Activated CD4-positive, alpha-beta T cell treated with anti-CD3 and anti-CD28 coated beads, Interleukin-2, amount 10 ng/mL, durations not matched to agents 7 days and 5 days (primary cell): ENCODE measurements around the gene S1PR5. TPM values are rescaled to one million over a fixed set of nuclear protein-coding genes. Genes with fewer than 3 reads are reported as not detected.

Experiments used
- CTCF ChIA-PET: fragments of 350-600 bp; sonication (Branson Sonifier 250); formaldehyde crosslinking; loops from one replicate; lab custom pipeline; 2021; ENCODE audit warnings: antibody characterized with exemption; lab: Charles Lee
- POLR2A ChIA-PET: fragments of 350-600 bp; sonication (Branson Sonifier 250); formaldehyde crosslinking; loops from one replicate; lab custom pipeline; 2021; ENCODE audit warnings: antibody characterized with exemption; lab: Charles Lee
- DNase-seq: peaks from one replicate; pipeline ENCODE4 v3.0.0-alpha.2; 2020
- H3K27ac Mint-ChIP-seq: one replicate; pipeline ENCODE4 v1.8.0; 2021; ENCODE audit warnings: mild to moderate bottlenecking, moderate library complexity, mixed read lengths
- H3K27me3 Mint-ChIP-seq: one replicate; pipeline ENCODE4 v1.8.0; 2021; ENCODE audit warnings: mixed read lengths
- H3K36me3 Mint-ChIP-seq: one replicate; pipeline ENCODE4 v1.8.0; 2021; ENCODE audit warnings: low read depth, mixed read lengths
- H3K4me1 Mint-ChIP-seq: one replicate; pipeline ENCODE4 v1.8.0; 2021; ENCODE audit warnings: mixed read lengths
- H3K4me3 Mint-ChIP-seq: one replicate; pipeline ENCODE4 v1.8.0; 2021; ENCODE audit warnings: mild to moderate bottlenecking, moderate library complexity, mixed read lengths
- H3K9me3 Mint-ChIP-seq: one replicate; pipeline ENCODE4 v1.8.0; 2021; ENCODE audit warnings: mixed read lengths
- total RNA-seq, 2 experiments: library from RNA; stranded (reverse); gene quantifications; one replicate each; pipeline ENCODE4 v1.2.3, GENCODE V29; 2021

The S1PR5 gene
- total RNA-seq, 2 experiments from 2014 or later, result not detected

DNA sequence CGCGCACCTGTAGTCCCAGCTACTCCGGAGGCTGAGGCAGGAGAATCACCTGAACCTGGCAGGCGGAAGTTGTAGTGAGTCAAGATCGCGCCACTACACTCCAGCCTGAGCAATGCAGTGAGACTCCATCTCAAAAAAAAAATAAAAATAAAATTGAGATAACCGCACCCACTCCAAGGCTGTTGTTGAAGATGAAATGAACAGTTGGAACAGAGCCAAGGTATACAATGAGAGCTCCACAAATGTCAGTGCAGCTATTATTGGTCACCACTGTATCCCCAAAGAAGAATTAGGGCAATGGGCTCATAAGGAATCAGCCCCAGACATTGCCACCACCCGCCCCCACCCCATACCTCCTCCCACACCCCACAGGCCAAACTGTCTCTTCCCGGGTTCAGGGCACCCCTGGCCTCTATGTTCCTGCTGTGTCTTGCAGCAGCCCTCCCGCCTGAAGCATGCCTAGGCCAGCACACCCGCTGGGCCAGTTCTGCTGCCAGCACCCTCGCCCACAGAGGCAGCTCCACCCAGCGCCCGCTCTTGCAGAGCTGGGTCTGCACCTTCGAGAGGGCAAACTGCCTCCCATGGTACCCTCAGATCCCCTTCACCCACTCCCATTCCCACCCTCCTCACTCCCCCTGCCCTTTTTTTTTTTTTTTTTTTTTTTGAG lies 3.5 kb upstream of the S1PR5 start:
- Mint-ChIP-seq H3K27me3 (peaks cover 40% of the 10 kb centered on the region), H3K27ac (peak overlapping the region; percentile 19), H3K9me3 (no peaks in the 10 kb centered on the region), H3K4me1 (peaks cover 27% of the 10 kb centered on the region), H3K36me3 (no peaks in the 10 kb centered on the region), H3K4me3 (no peak overlapping the region)
- CTCF ChIA-PET, result interaction anchor here (0.6 to 1.9 kb wide), 3 partner anchors 20 to 231 kb away, joined by 4 to 5 read pairs (median 4); partner anchors contain the start of gene DNM2
- DNase-seq, result no peak
- POLR2A ChIA-PET, result no interaction called here

DNA sequence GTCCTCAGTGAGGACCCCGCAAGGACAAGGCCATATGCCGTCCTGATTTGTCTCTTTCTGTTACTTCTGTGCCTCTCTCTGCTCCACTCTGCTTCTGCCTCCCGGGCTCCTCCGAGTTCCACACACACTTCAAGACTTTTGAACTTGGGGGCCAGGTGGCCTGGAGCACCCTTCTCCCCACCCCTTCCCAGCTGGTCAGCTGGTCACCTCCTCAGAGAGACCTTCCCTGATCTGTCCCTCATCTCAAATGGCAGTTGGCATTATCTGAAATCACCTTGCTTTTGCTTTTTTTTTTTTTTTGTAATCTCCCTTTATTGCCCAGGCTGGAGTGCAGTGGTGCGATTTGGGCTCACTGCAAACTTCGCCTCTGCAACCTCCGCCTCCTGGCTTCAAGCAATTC lies 2.2 kb upstream of the S1PR5 start:
- H3K36me3 Mint-ChIP-seq, result no peaks in the 10 kb centered on the region
- H3K9me3 Mint-ChIP-seq, result no peaks in the 10 kb centered on the region
- ChIA-PET POLR2A (no interaction called here), CTCF (interaction anchor here (1.2 kb wide), 1 partner anchor 22 kb away, joined by 5 read pairs; no protein-coding TSS in a partner anchor)
- no peak for DNase-seq
- H3K27me3 Mint-ChIP-seq, result peaks cover 53% of the 10 kb centered on the region
- peak overlapping the region; percentile 8 for H3K4me3 Mint-ChIP-seq
- peak overlapping the region; percentile 81 for H3K27ac Mint-ChIP-seq
- peaks cover 29% of the 10 kb centered on the region for H3K4me1 Mint-ChIP-seq

DNA sequence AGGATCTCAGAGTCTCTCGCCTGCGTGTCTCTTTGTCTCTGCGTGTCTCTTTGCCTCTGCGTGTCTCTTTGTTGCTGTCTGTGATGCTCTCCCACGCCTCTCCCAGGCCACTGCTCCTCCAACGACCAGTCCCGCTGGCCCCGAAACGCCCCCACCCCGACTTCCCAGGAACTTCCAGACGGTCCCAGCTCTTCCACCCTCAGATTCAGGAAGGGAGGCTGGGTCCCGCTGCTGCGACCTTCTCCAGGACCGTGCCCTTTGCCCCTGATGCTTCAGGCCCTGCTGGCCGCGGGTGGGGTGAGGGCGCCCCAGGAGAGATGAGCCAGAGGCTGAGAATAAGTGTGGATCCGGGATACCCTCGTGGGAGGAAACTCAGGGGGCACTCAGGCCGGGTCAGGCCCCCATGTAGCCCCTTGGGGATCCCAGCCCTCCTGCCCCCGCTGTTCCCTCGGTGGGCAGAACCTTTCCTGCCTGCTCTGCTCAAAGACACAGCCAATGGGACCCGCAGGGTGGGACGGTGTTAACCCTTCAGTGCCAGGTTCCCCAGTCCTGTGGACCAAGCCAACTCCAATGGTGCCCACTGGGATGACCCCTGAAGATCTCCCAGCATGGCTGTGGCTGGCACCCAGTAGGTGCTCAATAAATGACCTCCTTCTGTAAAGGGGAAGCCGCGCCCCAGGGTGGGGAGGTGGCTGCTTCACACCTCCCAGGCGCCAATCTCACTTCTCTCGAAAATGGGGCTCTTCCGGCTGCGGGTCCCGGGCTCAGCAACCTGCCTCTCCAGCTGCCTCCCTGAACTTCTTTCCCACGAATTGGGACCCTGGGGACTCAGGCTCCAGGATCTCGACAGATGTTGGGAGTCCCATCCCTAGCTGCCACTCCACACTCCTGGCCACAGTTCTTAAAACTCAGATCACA lies 1.5 kb upstream of the S1PR5 start:
- Mint-ChIP-seq H3K4me1 (peaks cover 30% of the 10 kb centered on the region), H3K4me3 (peak overlapping the region; percentile 41), H3K27ac (no peak overlapping the region), H3K9me3 (no peaks in the 10 kb centered on the region), H3K27me3 (peaks cover 58% of the 10 kb centered on the region), H3K36me3 (no peaks in the 10 kb centered on the region)
- DNase-seq, result no peak
- ChIA-PET CTCF (interaction anchor here (0.7 to 1.9 kb wide), 2 partner anchors 10 to 57 kb away, joined by 4 to 5 read pairs; no protein-coding TSS in a partner anchor), POLR2A (no interaction called here)

GRCh38 chr19:10517760-10518443 lies 655 bp upstream of the S1PR5 start:
- DNase-seq, result no peak
- ChIA-PET CTCF (interaction anchor here (0.7 to 3.0 kb wide), 6 partner anchors 9 to 200 kb away, joined by 3 to 8 read pairs (median 4); partner anchors contain the start of gene DNM2), POLR2A (interaction anchor here (0.6 kb wide), 1 partner anchor 934 kb away, joined by 5 read pairs; no protein-coding TSS in a partner anchor)
- H3K9me3 Mint-ChIP-seq, result no peaks in the 10 kb centered on the region
- peaks cover 35% of the 10 kb centered on the region for H3K4me1 Mint-ChIP-seq
- peaks cover 66% of the 10 kb centered on the region for H3K27me3 Mint-ChIP-seq
- no peak overlapping the region for H3K27ac Mint-ChIP-seq
- H3K4me3 Mint-ChIP-seq, result peak overlapping the region; percentile 11
- no peaks in the 10 kb centered on the region for H3K36me3 Mint-ChIP-seq

DNA sequence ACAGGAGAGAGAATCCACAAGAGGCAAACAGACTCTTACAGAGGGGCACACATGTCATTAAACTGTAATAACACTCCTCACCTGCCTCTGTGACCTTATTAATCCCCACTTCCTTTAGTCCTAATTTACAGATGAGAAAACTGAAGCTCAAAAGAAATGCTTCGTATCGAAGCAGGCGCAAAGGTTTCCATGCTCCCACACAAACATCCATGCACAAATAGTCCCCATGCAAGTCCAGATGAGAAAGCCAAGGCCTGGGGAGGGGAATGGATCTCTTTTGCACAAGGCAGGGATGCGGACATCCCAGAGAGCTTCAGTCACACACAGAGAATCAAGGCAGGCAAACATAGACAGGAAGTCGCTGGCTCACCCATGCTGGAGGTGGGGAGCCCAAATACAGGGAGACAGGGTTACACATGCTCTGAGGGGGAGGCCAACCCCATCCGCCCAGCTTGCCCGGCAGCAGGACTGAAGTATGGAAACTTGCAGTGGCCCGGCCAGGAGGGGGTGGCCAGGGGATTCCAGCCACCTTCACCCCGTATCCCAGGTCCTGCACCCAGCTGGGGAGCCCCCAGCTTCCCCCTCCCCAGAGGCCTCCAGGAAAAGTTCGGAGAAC lies 468 bp downstream of the S1PR5 start:
- POLR2A ChIA-PET, result no interaction called here

DNA sequence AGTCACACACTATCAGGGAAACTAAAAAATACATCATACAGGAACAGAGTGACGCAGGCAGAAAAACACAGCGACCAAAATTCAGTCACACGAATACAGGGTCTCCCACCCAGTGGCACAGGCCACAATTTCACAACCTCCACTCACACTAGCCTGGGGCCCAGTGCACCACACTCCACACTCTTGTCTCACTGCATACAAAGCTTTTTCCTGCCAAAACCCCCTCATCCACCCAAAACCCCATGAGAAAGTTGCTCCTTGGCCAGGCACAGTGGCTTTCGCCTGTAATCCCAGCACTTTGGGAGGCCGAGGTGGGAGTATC lies 1.2 kb downstream of the S1PR5 start:
- Mint-ChIP-seq H3K27ac (no peak overlapping the region), H3K36me3 (no peaks in the 10 kb centered on the region), H3K9me3 (no peaks in the 10 kb centered on the region), H3K4me1 (peaks cover 35% of the 10 kb centered on the region), H3K27me3 (peaks cover 71% of the 10 kb centered on the region), H3K4me3 (no peak overlapping the region)
- POLR2A ChIA-PET, result no interaction called here
- no peak for DNase-seq
- CTCF ChIA-PET, result interaction anchor here (0.7 to 3.0 kb wide), 5 partner anchors 10 to 136 kb away, joined by 3 to 8 read pairs (median 3); no protein-coding TSS in a partner anchor

More for the DNA sequence above, 468 bp downstream of the S1PR5 start:
- Mint-ChIP-seq H3K9me3 (no peaks in the 10 kb centered on the region), H3K36me3 (no peaks in the 10 kb centered on the region), H3K27me3 (peaks cover 68% of the 10 kb centered on the region), H3K4me3 (peak overlapping the region; percentile 50), H3K27ac (no peak overlapping the region), H3K4me1 (peaks cover 35% of the 10 kb centered on the region)
- CTCF ChIA-PET, result interaction anchor here (1.0 to 3.0 kb wide), 8 partner anchors 8 to 201 kb away, joined by 3 to 8 read pairs (median 3); partner anchors contain the start of gene DNM2
- no peak for DNase-seq

DNA sequence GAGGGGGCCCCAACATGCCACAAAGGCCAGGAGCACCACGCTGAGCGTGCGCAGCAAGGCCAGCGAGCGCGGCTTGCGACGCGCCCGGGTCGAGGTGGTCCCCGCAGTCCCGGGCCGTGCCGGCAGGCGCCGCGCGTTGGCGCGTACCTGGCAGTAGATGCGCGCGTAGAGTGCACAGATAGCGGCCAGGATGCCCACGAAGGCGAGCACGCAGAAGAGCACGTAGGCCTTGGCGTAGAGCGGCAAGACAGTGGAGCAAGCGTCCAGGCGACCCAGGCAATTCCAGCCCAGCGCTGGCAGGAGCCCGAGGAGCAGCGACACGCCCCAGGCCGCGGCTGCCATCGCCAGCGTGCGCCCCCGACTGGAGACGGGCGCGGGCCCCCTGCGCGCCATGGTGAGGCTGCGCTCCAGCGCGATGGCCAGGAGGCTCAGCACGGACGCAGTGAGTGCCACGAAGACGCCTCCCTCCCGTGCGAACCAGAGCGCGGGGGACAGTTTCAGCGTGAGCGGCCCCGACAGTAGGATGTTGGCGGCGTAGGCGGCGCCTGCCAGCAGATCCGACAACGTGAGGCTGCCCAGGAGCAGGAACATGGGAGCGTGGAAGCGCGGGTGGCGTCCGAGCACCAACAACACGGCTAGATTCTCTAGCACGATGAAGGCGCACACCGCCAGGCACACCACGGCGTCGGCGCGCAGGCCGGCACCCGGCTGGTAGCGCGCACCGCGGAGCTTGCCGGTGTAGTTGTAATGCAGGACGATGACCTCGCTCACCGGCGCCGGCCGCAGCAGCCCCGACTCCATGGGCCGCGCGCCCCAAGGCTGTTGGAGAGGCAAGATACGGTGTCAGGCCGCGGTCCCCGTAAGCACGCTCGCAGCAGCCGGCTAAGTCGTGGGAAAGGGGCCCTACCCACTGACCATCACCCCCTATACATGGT lies 2.8 kb downstream of the S1PR5 start:
- peaks cover 39% of the 10 kb centered on the region for H3K4me1 Mint-ChIP-seq
- POLR2A ChIA-PET, result no interaction called here

GRCh38 chr19:10513223-10513622 lies 4.0 kb downstream of the S1PR5 start:
- H3K27ac Mint-ChIP-seq, result no peak overlapping the region
- H3K4me3 Mint-ChIP-seq, result no peak overlapping the region
- peaks cover 50% of the 10 kb centered on the region for H3K27me3 Mint-ChIP-seq
- no peaks in the 10 kb centered on the region for H3K9me3 Mint-ChIP-seq
- H3K36me3 Mint-ChIP-seq, result no peaks in the 10 kb centered on the region
- H3K4me1 Mint-ChIP-seq, result peaks cover 39% of the 10 kb centered on the region
- ChIA-PET POLR2A (no interaction called here), CTCF (no interaction called here)
- no peak for DNase-seq

More for the DNA sequence above, 2.8 kb downstream of the S1PR5 start:
- CTCF ChIA-PET, result interaction anchor here (3.0 kb wide), 1 partner anchor 9 kb away, joined by 8 read pairs; no protein-coding TSS in a partner anchor
- H3K36me3 Mint-ChIP-seq, result no peaks in the 10 kb centered on the region
- H3K27me3 Mint-ChIP-seq, result peaks cover 62% of the 10 kb centered on the region
- peak; percentile 48 for DNase-seq
- H3K4me3 Mint-ChIP-seq, result no peak overlapping the region
- no peak overlapping the region for H3K27ac Mint-ChIP-seq
- H3K9me3 Mint-ChIP-seq, result no peaks in the 10 kb centered on the region

- Mint-ChIP-seq H3K9me3 (no peaks in the 10 kb centered on the region), H3K4me3 (no peak overlapping the region), H3K36me3 (no peaks in the 10 kb centered on the region), H3K4me1 (peaks cover 33% of the 10 kb centered on the region), H3K27me3 (peaks cover 29% of the 10 kb centered on the region), H3K27ac (no peak overlapping the region)
- DNase-seq, result peak; percentile 67
- POLR2A ChIA-PET, result interaction anchor here (0.6 kb wide), 1 partner anchor 59 kb away, joined by 5 read pairs; no protein-coding TSS in a partner anchor
- CTCF ChIA-PET, result interaction anchor here (0.6 to 1.9 kb wide), 6 partner anchors 16 to 189 kb away, joined by 3 to 5 read pairs (median 3); no protein-coding TSS in a partner anchor
Observed at GRCh38 chr19:10510301-10510802, 6.9 kb downstream of the S1PR5 start.

- H3K4me3 Mint-ChIP-seq, result no peak overlapping the region
- peaks cover 15% of the 10 kb centered on the region for H3K27me3 Mint-ChIP-seq
- POLR2A ChIA-PET, result no interaction called here
- H3K36me3 Mint-ChIP-seq, result no peaks in the 10 kb centered on the region
- no peaks in the 10 kb centered on the region for H3K9me3 Mint-ChIP-seq
- H3K4me1 Mint-ChIP-seq, result peaks cover 34% of the 10 kb centered on the region
- H3K27ac Mint-ChIP-seq, result peak overlapping the region; percentile 60
- CTCF ChIA-PET, result interaction anchor here (0.9 to 1.8 kb wide), 8 partner anchors 9 to 55 kb away, joined by 3 to 8 read pairs (median 4); partner anchors contain the start of gene S1PR5
- no peak for DNase-seq
Observed at GRCh38 chr19:10508707-10509106, 8.5 kb downstream of the S1PR5 start.

DNA sequence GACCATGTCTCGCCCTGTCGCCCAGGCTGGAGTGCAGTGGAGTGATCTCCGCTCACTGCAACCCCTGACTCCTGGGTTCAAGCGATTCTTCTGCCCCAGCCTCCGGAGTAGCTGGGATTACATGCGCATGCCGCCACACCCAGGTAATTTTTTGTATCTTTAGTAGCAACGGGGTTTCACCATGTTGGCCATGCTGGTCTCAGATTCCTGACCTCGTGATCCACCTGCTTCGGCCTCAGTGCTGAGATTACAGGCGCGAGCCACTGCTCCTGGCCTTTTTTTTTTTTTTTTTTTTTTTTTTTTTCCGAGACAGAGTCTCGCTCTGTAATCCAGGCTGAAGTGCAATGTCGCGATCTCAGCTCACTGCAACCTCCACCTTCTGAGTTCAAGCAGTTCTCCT lies 9.2 kb downstream of the S1PR5 start:
- POLR2A ChIA-PET, result no interaction called here
- H3K4me3 Mint-ChIP-seq, result no peak overlapping the region
- no peaks in the 10 kb centered on the region for H3K9me3 Mint-ChIP-seq
- no peak overlapping the region for H3K27ac Mint-ChIP-seq
- no peak for DNase-seq
- peaks cover 9% of the 10 kb centered on the region for H3K27me3 Mint-ChIP-seq
- H3K4me1 Mint-ChIP-seq, result peaks cover 34% of the 10 kb centered on the region
- CTCF ChIA-PET, result interaction anchor here (0.8 to 1.8 kb wide), 7 partner anchors 10 to 105 kb away, joined by 3 to 8 read pairs (median 4); partner anchors contain the start of genes CDC37 and S1PR5
- H3K36me3 Mint-ChIP-seq, result no peaks in the 10 kb centered on the region
